Sciatic nerve (tissue), 2 donors: ENCODE measurements around the gene GPC4. TPM values are rescaled to one million over a fixed set of nuclear protein-coding genes. Genes with fewer than 3 reads are reported as not detected.
"Not testable (repeated sequence)": the region's sequence is repeated elsewhere in the genome, so short reads cannot be mapped to it uniquely, and the experiment has no call there.

Experiments
- ATAC-seq: fragments of 200-7000 bp; cut with Tn5 transposase; one replicate; pipeline ENCODE4 v1.9.1; 2020; ENCODE audit warnings: mild to moderate bottlenecking, moderate library complexity
- DNase-seq: peaks from one replicate; pipeline ENCODE4 v3.0.0-alpha.2; 2020; ENCODE audit warnings: low spot score
- intact Hi-C: fragments of 100-400 bp; cut with DNase I; formaldehyde crosslinking; loops from one replicate; pipeline ENCODE4 v1.14.2; 2022
- total RNA-seq: library from RNA; stranded (reverse); fragmentation: NEBNext Ultra II Directional; extraction: Animal tissue kit (Norgen Biotek cat#: 25700); gene quantifications from one replicate; pipeline ENCODE4 v1.2.1, GENCODE V29; 2021
- donor health status: DM: no; HTN: no; CAD: no.
- donor health status: DM: no; HTN: no; CAD: no.

The GPC4 gene
- total RNA-seq, 1 donor from 2014 or later, result 27.5 TPM

- intact Hi-C loops, result no loop called here
- no peak for ATAC-seq
- DNase-seq, result no peak
These were observed 84.3 kb downstream of the GPC4 start for GRCh38 chrX:133330956-133331355.

DNA sequence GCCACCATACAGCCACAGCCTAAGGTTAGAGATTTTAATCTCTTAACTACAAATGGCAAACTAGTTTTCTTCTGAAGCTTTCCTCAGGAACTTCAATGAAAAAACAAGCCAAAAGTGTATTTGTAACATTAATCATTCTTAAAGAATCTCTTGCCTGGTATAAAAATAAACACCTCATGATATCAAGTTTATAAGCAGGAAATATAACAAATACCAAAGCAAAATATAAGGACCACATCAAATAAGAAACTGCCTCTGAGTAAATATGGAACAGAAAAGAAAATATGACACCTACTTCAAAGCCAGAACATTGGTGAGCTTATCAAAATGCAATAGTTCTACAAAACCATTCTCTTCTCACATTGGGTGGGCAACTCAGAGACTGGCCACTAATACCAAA, 89.9 kb downstream of the GPC4 start:
- DNase-seq (no peak), ATAC-seq (no peak)
- intact Hi-C loops, result no loop called here

DNA sequence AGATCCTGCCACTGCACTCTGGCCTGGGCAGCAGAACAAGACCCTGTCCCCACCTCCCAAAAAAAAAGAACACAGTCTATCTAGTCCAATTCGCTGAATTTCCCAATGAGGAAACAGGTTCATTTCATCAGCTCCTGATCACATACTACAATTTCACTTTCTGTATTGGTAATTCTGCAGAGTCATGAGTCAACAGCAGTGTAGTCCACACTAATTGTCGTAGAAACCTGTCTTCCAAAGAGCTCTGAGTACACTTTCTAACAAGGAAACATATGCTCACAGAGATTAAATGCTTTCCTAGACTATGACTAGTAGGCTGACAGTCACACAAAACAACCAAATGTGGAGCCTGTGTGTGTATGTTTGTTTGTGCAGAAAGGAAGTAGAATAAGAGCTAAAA, 91.9 kb downstream of the GPC4 start:
- DNase-seq (no peak), ATAC-seq (no peak)
- intact Hi-C loops, result no loop called here

GRCh38 chrX:133322269-133322668, 93.0 kb downstream of the GPC4 start:
- ATAC-seq, intact Hi-C loops, DNase-seq: not testable (repeated sequence)

DNA sequence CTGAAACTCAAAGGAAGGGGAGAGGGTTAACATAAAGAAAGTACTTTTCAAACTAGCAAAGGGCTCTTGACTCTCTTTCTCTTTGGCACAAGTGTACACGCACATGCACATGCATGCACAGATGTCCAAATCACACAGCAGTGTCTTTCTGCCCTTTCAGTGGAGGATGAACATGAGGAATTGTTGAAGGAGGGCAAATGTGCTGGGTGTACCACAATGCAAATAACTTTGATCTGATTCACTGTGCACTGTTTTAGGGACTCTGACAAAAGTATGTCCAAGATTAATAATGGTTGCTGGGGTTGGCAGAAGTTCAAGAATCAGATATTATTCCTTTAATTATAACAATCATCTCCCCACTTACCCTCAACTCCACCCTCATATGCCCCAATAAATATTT, 93.8 kb downstream of the GPC4 start:
- intact Hi-C loops, result no loop called here
- no peak for DNase-seq
- no peak for ATAC-seq

DNA sequence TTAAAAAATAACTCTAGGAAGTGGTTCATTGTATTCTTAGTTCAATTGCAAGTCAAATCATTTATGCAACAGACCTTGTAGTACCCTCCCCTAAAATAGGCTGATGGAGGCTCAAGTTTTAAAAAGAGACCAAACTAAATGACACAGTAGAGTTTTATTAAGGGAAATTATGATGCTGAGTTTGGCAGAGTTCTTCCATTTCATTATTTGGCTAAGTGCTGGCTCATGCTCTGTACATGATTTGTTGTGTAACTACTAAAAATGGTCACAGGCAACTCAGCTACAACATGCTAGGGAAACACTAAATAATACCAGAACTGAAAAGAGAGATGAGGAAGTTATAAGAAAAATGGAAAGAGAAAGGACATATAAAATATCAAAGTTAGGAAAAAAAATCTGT, 101.0 kb downstream of the GPC4 start:
- peak; percentile 36 for ATAC-seq
- intact Hi-C loops, result no loop called here
- DNase-seq, result no peak

- no peak for ATAC-seq
- no peak for DNase-seq
- intact Hi-C loops, result no loop called here
These were observed 106.8 kb downstream of the GPC4 start for GRCh38 chrX:133308499-133308897.

DNA sequence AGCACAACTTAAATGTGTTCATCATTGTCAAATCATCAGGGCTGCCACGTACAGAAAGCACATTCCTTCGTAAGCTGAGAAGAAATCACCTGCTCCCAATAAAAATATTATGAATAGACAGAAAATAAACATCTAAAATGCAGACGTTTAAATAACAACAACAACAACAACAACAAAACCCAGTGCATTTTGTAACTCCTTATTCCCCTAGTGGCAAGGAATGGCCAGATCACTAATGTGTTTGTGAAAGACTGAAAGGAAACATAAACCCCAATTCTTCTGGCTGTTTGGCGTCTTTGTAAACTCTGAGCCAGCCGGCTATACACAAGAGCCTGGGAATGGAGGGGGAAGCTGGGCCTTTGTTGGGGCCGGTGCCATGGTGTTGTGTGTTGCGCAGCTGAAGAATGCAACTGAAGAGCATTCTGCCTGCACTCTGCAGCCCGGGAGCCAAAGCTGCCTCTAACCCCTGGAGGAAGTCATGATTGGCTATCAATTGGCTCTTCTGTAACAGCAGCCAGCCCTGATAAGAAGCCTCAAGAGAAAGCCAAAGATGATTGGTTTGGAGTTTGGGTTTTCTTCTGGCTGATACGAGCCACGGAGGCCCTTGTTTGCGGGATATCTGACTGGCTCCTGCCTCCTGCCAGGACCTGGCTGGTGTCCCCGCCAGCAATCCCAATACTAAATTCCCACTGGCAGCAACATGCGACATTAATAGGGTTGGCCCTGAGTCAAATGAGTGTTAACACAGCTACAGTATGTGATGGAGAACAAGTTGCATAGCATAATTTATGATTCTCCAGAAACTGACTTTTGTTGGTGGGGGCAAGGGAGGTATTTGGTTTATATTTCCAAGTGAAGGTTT, 107.4 kb downstream of the GPC4 start:
- ATAC-seq (peak; percentile 74), DNase-seq (no peak)
- intact Hi-C loops, result no loop called here

- intact Hi-C loops, result no loop called here
- ATAC-seq (no peak), DNase-seq (no peak)
These were observed 108.2 kb downstream of the GPC4 start for GRCh38 chrX:133307094-133307493.

- no peak for ATAC-seq
- DNase-seq, result no peak
- intact Hi-C loops, result no loop called here
These were observed 109.0 kb downstream of the GPC4 start for GRCh38 chrX:133306316-133306715.

GRCh38 chrX:133305348-133305747, 109.9 kb downstream of the GPC4 start:
- intact Hi-C loops, result no loop called here
- DNase-seq, result no peak
- no peak for ATAC-seq

DNA sequence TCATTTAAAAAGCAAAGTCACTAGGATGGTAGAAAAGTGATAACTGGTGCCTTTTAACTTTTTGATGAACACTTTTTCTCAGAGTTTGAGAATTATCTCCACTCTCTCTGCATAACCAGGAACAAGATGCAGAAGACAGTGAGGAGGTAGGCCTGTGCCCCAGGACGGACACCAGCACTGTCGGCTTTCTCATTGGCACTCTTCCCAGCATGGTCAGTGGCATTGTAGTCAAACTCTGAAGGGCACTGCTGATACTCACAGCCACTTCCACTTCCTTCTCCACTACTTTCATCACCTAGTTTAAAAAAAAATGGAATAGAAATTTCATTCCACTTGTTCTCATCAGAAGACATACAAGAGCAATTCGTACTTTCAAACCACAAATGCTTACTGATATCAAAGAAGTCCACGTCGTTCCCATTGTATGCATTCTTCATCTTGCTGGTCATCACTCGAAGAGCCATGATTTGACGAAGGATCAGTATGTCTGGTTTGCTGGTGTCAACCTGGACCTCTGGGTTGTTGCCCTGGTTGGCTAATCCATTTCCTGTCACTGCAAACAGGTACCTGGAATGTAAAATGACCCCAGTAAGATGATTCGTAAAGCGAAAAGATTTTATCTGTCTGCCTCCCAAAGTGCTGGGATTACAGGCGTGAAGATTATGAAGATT, 112.4 kb downstream of the GPC4 start:
- intact Hi-C loops, result no loop called here
- DNase-seq, result no peak
- ATAC-seq, result no peak

DNA sequence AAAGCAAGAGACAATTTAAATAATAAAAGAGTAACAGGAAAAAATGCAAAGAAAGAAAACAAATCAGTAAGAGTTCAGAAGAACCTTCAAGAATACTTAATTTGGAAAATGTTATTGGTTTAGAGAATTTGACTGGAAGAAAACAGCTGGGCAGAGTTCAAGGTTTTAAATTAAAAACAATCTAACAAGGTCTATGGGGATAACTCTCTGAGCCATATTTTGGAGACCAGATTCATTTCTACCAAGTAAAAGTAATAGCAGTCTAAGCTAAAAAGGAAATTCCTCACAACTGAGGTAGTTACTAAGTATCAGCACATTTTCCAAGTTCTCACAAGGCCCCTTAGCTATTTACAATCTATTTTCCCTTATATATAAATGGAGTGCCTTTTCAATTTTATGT, 114.7 kb downstream of the GPC4 start:
- no peak for ATAC-seq
- no peak for DNase-seq
- intact Hi-C loops, result no loop called here

- intact Hi-C loops, result no loop called here
- no peak for ATAC-seq
- DNase-seq, result no peak
These were observed 118.0 kb downstream of the GPC4 start for GRCh38 chrX:133297284-133297683.

GRCh38 chrX:133294126-133294525, 121.2 kb downstream of the GPC4 start:
- intact Hi-C loops, result no loop called here
- ATAC-seq, result no peak

DNA sequence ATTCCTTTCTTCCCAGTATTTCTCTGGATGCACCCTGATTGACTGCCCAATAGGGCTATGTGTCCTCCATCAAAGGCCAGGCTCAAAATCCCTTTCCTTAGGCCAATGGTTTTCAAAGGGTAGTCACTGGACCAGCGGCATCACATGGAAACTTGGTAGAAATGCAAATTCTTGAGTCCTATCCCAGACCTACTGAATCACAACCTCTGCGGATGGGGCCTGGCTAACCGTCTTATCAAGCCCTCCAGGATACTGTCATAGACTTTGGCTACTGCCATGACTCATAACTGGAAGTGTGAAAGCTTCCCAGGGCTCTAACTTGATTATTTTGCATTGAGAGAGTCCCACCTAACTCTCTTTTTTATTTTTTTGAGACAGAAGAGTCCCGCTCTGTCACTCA, 125.2 kb downstream of the GPC4 start:
- no peak for ATAC-seq

More at GRCh38 chrX:133294126-133294525, 121.2 kb downstream of the GPC4 start:
- no peak for DNase-seq

DNA sequence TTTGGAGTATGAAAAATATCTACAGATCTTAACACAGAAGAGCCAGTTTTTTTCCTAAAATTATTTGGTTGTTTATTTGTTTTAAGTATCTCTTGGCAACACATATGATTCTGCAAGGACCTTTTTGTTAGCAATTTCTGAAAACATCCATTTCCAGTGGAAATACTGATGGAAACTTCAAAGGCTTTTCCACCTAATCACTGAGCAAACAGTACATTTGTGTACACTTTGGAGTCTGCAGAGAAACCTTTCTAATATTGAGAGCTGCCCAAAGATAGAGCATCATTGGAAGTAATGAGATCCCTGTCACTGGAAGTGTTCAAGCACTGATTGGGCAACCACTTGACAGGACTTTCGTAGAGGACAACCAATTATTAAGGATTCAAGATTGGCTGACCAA, 127.4 kb downstream of the GPC4 start:
- no peak for DNase-seq
- no peak for ATAC-seq
- intact Hi-C loops, result no loop called here

More for the DNA sequence above, 125.2 kb downstream of the GPC4 start:
- DNase-seq, result no peak
- intact Hi-C loops, result no loop called here

DNA sequence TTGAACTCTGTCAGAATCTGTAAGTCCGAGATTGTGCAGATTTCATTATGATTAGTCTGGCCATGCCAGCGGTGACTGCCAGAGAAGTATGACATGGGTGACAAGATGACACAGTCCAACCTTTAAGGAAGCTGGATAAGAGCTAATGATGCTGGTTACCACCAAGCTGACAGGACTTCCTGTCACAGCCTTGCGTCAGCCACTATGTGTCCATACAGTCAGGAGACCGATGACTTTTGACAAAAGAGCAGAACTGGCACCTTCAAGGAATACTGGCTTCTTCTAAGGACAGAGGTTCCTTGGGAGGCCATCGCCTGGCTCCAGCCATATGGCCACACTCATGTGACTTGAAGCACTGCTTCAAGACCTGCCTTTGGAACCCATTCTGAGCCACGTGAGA, 129.9 kb downstream of the GPC4 start:
- DNase-seq (no peak), ATAC-seq (no peak)
- intact Hi-C loops, result no loop called here

- DNase-seq, intact Hi-C loops, ATAC-seq: not testable (repeated sequence)
These were observed 136.1 kb downstream of the GPC4 start for GRCh38 chrX:133279112-133279730.

DNA sequence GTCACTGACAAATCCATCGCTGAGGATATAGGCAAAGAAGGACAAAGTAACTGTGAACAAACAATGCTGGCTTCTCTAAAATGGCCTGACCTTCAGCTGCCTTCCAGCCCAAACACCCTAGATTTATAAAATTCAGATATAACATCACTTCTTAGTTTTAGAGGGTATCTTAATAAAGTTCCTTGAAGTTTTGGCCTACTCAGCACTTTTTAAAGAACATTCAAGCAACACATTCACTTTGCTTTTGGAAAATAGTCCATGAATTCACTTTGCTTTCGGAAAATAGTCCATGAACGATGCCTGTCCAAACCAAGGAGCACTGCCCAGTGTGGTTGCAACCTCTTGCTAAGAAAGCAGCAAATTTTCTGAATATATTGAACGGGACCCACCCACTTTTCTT, 142.1 kb downstream of the GPC4 start:
- DNase-seq (no peak), ATAC-seq (no peak)
- intact Hi-C loops, result no loop called here
